ENCODE data around the gene HSPA1L.
"Not testable (repeated sequence)": the region's sequence is repeated elsewhere in the genome, so short reads cannot be mapped to it uniquely, and the experiment has no call there.

The HSPA1L gene

GRCh38 chr6:31837369-31838113, 22.5 kb upstream of the HSPA1L start:
- FAIRE-seq = no peak

GRCh38 chr6:31836474-31837368, 21.6 kb upstream of the HSPA1L start:
- DNase-seq (ENCODE audit: low spot score) (no peak), FAIRE-seq (no peak)

More at GRCh38 chr6:31837369-31838113, 22.5 kb upstream of the HSPA1L start:
- DNase-seq (ENCODE audit: low spot score) = no peak

DNA sequence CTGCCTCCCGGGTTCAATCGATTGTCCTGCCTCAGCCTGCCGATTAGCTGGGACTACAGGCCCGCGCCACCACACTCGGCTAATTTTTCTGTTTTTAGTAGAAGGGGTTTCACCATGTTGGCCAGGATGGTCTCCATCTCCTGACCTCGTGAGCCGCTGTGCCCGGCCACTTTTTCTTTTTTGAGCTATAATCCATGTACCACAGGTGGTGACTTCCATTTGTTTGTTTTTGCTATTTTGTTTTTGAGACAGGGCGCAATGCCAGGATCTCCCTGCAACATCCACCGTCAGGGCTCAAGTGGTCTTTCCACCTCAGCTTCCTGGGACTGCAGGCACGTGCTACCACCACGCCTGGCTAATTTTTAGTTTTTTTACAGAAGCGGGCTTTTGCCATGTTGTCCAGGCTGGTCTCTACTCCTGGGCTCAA, 21.0 kb upstream of the HSPA1L start:
- DNase-seq (ENCODE audit: low spot score) = no peak
- no peak for FAIRE-seq

- FAIRE-seq = peak; percentile 12
- DNase-seq (ENCODE audit: low spot score) = peak; percentile 76
Observed at GRCh38 chr6:31834367-31835250, 19.5 kb upstream of the HSPA1L start.

- DNase-seq (ENCODE audit: low spot score) = no peak
- no peak for FAIRE-seq
Observed at GRCh38 chr6:31831350-31832215, 16.5 kb upstream of the HSPA1L start.

GRCh38 chr6:31830886-31831335, 15.8 kb upstream of the HSPA1L start:
- FAIRE-seq (no peak), DNase-seq (ENCODE audit: low spot score) (no peak)

GRCh38 chr6:31829633-31830283, 14.7 kb upstream of the HSPA1L start:
- DNase-seq (ENCODE audit: low spot score) = peak; percentile 19
- FAIRE-seq = peak; percentile 43

- FAIRE-seq = peak; percentile 92
- peak; percentile 99 for DNase-seq (ENCODE audit: low spot score)
Observed at GRCh38 chr6:31827286-31828079, 12.4 kb upstream of the HSPA1L start, which contains the start of gene HSPA1B. HSPA1B (plus strand) TSS chr6:31827738; CDS start chr6:31827951, 213 bp downstream.

DNA sequence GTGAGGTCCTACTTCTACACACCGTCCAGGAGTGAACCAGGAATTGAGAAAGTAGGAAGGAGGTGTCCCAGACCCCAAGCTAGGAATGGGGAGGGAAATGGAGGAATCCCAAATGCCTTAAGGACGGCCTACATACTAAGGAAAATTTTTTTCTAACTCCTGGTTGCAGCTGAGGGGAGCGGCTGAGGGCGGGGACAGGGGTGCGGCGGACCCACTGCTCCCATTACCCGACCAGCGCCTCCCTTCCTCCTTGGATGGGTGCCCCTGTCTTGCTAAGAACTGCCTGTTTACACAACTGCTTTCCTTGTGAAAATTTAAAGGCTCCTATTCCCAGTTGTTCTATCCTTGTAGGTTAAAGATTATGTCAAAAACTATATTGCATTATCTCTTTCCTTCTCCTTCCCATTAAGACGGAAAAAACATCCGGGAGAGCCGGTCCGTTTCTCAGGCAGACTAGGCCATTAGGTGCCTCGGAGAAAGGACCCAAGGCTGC, 11.8 kb upstream of the HSPA1L start:
- no peak for DNase-seq (ENCODE audit: low spot score)
- no peak for FAIRE-seq

- FAIRE-seq (no peak), DNase-seq (ENCODE audit: low spot score) (no peak)
Observed at GRCh38 chr6:31825553-31825952, 10.5 kb upstream of the HSPA1L start.

- FAIRE-seq; DNase-seq (ENCODE audit: low spot score): not testable (repeated sequence)
Observed at GRCh38 chr6:31823592-31824196, 8.6 kb upstream of the HSPA1L start.

- FAIRE-seq (no peak), DNase-seq (ENCODE audit: low spot score) (peak; percentile 79)
Observed at GRCh38 chr6:31822036-31822821, 7.1 kb upstream of the HSPA1L start.

DNA sequence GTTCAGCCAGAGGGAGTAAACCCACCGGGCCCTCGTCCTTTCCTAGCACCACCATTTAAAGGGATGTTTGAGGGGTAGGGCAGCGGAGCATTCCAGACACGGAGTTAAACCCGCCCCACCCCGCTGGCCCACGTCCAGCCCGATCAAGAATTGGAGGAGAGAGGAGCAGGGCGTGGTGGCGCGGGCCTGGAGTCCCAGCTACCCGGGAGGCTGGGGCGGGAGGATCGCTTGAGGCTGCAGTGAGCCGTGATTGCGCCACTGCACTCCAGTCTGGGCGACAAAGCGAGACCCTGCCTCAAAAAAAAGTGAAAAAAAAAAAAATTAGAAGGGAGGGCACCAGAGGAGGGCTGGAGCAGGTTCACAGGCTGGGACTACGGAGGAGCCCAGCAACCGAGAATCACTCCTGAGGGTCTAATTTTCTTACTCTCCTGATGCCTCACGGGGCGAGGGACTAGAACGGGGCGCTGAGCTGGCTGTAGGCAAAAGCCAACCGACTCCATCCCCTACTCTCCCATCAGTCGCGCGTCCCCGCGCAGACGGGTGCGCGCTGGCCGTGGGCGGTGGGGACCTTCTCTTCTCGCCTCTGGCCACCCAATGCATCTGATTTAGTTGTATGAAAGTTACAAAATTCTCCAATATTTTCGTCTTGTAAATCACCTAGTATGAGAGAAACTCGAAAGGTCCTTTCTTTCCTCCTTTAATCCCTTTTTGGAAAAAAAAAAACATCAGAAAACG, 6.4 kb upstream of the HSPA1L start:
- FAIRE-seq (no peak), DNase-seq (ENCODE audit: low spot score) (no peak)

- DNase-seq (ENCODE audit: low spot score); FAIRE-seq: not testable (repeated sequence)
Observed at GRCh38 chr6:31820399-31820798, 5.3 kb upstream of the HSPA1L start.

GRCh38 chr6:31819871-31820299, 4.8 kb upstream of the HSPA1L start:
- DNase-seq (ENCODE audit: low spot score) (no peak), FAIRE-seq (no peak)

GRCh38 chr6:31817929-31818511, 2.9 kb upstream of the HSPA1L start:
- not testable (repeated sequence) for FAIRE-seq

More at GRCh38 chr6:31817929-31818511, 2.9 kb upstream of the HSPA1L start:
- DNase-seq (ENCODE audit: low spot score) = not testable (repeated sequence)
